K562 (cell line): ENCODE measurements around the gene HGFAC. TPM values are rescaled to one million over a fixed set of nuclear protein-coding genes. Genes with fewer than 3 reads are reported as not detected.

Source experiments
- CCAR2 ChIP-seq: fragments of 200-400 bp; formaldehyde crosslinking; IDR thresholded peaks from 2 replicates; pipeline ENCODE4 v1.6.1; 2017; ENCODE audit warnings: mild to moderate bottlenecking, low read depth, low read length
- DDX20 ChIP-seq: fragments of 450-650 bp; IDR thresholded peaks from 2 replicates; pipeline ENCODE4 v1.6.1; 2016; ENCODE audit warnings: missing genetic modification characterization, low read depth, mild to moderate bottlenecking, missing compliant biosample characterization, moderate library complexity
- DEAF1 ChIP-seq: fragments of 450-650 bp; formaldehyde crosslinking; IDR thresholded peaks from 2 replicates; pipeline ENCODE4 v1.4.0; 2020; ENCODE audit warnings: mild to moderate bottlenecking, moderate library complexity
- ELK1 ChIP-seq: sonication (generic); formaldehyde crosslinking; IDR thresholded peaks from 2 replicates; pipeline ENCODE4 v1.8.1; 2022; ENCODE audit warnings: missing genetic modification reagents
- ESRRB ChIP-seq: fragments of 250-450 bp; sonication (Bioruptor Pico); IDR thresholded peaks from 2 replicates; pipeline ENCODE4 v1.5.0; 2020; ENCODE audit warnings: mild to moderate bottlenecking, moderate library complexity, borderline replicate concordance
- HDAC3 ChIP-seq: fragments of 450-650 bp; IDR thresholded peaks from 2 replicates; pipeline ENCODE4 v1.6.1; 2018; ENCODE audit warnings: borderline replicate concordance, mild to moderate bottlenecking, moderate library complexity; ENCODE audit not compliant: partially characterized antibody
- IRF2 ChIP-seq: sonication (generic); formaldehyde crosslinking; IDR thresholded peaks from 2 replicates; pipeline ENCODE4 v1.8.1; 2022; ENCODE audit warnings: mild to moderate bottlenecking, missing genetic modification reagents
- KAT8 ChIP-seq: fragments of 450-650 bp; IDR thresholded peaks from 2 replicates; pipeline ENCODE4 v1.6.1; 2016; ENCODE audit warnings: low read depth, mild to moderate bottlenecking
- KLF1 ChIP-seq: fragments of 450-650 bp; IDR thresholded peaks from 2 replicates; pipeline ENCODE4 v1.6.1; 2016; ENCODE audit warnings: missing genetic modification characterization, missing compliant biosample characterization
- L3MBTL2 ChIP-seq: fragments of 450-650 bp; IDR thresholded peaks from 2 replicates; pipeline ENCODE4 v1.6.1; 2016; ENCODE audit warnings: mild to moderate bottlenecking, moderate library complexity
- MAZ ChIP-seq, 2 experiments: fragments of 450-650 bp in 1 of 2; sonication (generic) in 1 of 2; formaldehyde crosslinking; IDR thresholded peaks in 1 of 2; conservative IDR thresholded peaks in 1 of 2; 2 replicates each; pipeline versions ENCODE4 v1.4.0 to v1.5.0; 2020; ENCODE audit warnings: mild to moderate bottlenecking in 1 of 2, missing genetic modification reagents in 1 of 2
- NCOA4 ChIP-seq: fragments of 450-650 bp; IDR thresholded peaks from 2 replicates; pipeline ENCODE4 v1.6.1; 2018; ENCODE audit warnings: mild to moderate bottlenecking; ENCODE audit not compliant: partially characterized antibody
- NEUROD1 ChIP-seq: fragments of 150-350 bp; IDR thresholded peaks from 2 replicates; pipeline ENCODE4 v1.6.1; 2014; ENCODE audit warnings: borderline replicate concordance, low read length, low read depth; ENCODE audit not compliant: partially characterized antibody
- NFRKB ChIP-seq: fragments of 450-650 bp; IDR thresholded peaks from 2 replicates; pipeline ENCODE4 v1.6.1; 2016; ENCODE audit warnings: low read depth
- NR2F6 ChIP-seq: fragments of 450-650 bp; formaldehyde crosslinking; IDR thresholded peaks from 2 replicates; pipeline ENCODE4 v1.4.0; 2020; ENCODE audit warnings: mild to moderate bottlenecking
- NR3C1 ChIP-seq: sonication (generic); formaldehyde crosslinking; IDR thresholded peaks from 2 replicates; pipeline ENCODE4 v1.8.1; 2022; ENCODE audit warnings: missing genetic modification reagents
- POLR2AphosphoS2 ChIP-seq: IDR thresholded peaks from 2 replicates; pipeline ENCODE4 v1.6.1; 2012; ENCODE audit warnings: low read length, improper control_type of control experiment
- PRPF4 ChIP-seq: fragments of 200-400 bp; formaldehyde crosslinking; IDR thresholded peaks from one replicate; pipeline ENCODE4 v1.6.1; 2017; ENCODE audit warnings: low read length, low read depth, mild to moderate bottlenecking; ENCODE audit not compliant: insufficient read depth, poor library complexity, severe bottlenecking
- RCOR1 ChIP-seq, 2 experiments: IDR thresholded peaks; 2 replicates each; pipeline ENCODE4 v1.6.1; 2012; ENCODE audit warnings: low read depth in 2 of 2, low read length in 2 of 2, borderline replicate concordance in 1 of 2, improper control_type of control experiment in 1 of 2
- SMAD1 ChIP-seq: fragments of 150-350 bp; IDR thresholded peaks from 2 replicates; pipeline ENCODE4 v1.6.1; 2014; ENCODE audit warnings: low read length, low read depth; ENCODE audit not compliant: partially characterized antibody
- TCF3 ChIP-seq: sonication (generic); formaldehyde crosslinking; IDR thresholded peaks from 2 replicates; pipeline ENCODE4 v1.4.0; 2020; ENCODE audit warnings: mild to moderate bottlenecking, missing genetic modification reagents
- XRCC3 ChIP-seq: fragments of 450-650 bp; IDR thresholded peaks from 2 replicates; pipeline ENCODE4 v1.6.1; 2017; ENCODE audit warnings: mild to moderate bottlenecking, moderate library complexity
- ZNF239 ChIP-seq: fragments of 250-450 bp; sonication (Bioruptor Pico); IDR thresholded peaks from 2 replicates; pipeline ENCODE4 v1.4.0; 2020; ENCODE audit warnings: mild to moderate bottlenecking
- ZNF316 ChIP-seq: fragments of 450-650 bp; IDR thresholded peaks from 2 replicates; pipeline ENCODE4 v1.6.1; 2016
- ZNF41 ChIP-seq: fragments of 250-450 bp; sonication (Bioruptor Pico); conservative IDR thresholded peaks from 2 replicates; pipeline ENCODE4 v1.4.0; 2020; ENCODE audit warnings: mild to moderate bottlenecking
- ZNF444 ChIP-seq: fragments of 250-450 bp; sonication (Bioruptor Pico); IDR thresholded peaks from 2 replicates; pipeline ENCODE4 v1.4.0; 2020; ENCODE audit warnings: mild to moderate bottlenecking, moderate library complexity
- ZNF699 ChIP-seq: fragments of 250-450 bp; sonication (Bioruptor Pico); IDR thresholded peaks from 2 replicates; pipeline ENCODE4 v1.8.0; 2021; ENCODE audit warnings: mild to moderate bottlenecking, moderate library complexity; ENCODE audit not compliant: insufficient replicate concordance
- ZNF764 ChIP-seq: fragments of 250-450 bp; sonication (Bioruptor Pico); IDR thresholded peaks from 2 replicates; pipeline ENCODE4 v1.4.0; 2020; ENCODE audit warnings: low read depth, mild to moderate bottlenecking, moderate library complexity
- ZNF780A ChIP-seq: fragments of 250-450 bp; sonication (Bioruptor Pico); IDR thresholded peaks from 2 replicates; pipeline ENCODE4 v1.5.0; 2021; ENCODE audit warnings: mild to moderate bottlenecking
- polyA plus RNA-seq, 8 experiments: library from polyadenylated mRNA; depleted of rRNA in 4 of 8; stranded (reverse) in 5 of 8; unstranded in 3 of 8; fragments of >200 nt; fragmentation: Nextera tagmentation in 2 of 8; fragmentation: Illumina TruSeq in 1 of 8; extraction: Ambion mirVana in 2 of 8; extraction: Trizol in 1 of 8; gene quantifications; 2 replicates each; pipeline versions ENCODE4 v1.2.1 to v1.2.3, GENCODE V29; 2011 to 2014; ENCODE audit warnings: inconsistent platforms in 1 of 8, missing spikeins in 1 of 8
- total RNA-seq, 7 experiments: library from RNA; depleted of rRNA in 6 of 7; stranded (reverse); fragments of >200 nt in 6 of 7; fragmentation: Illumina TruSeq in 2 of 7; extraction: Trizol in 2 of 7; gene quantifications; 2 replicates each; pipeline versions ENCODE4 v1.2.1 to v1.2.3, GENCODE V29; 2011 to 2021; ENCODE audit warnings: low replicate concordance in 1 of 7

Gene HGFAC
- total and polyA plus RNA-seq, 9 of the 15 experiments (the other 6 are each of a cell fraction or from before 2014, with no cell fraction given) = 0.13 TPM; not detected in 8

GRCh38 chr4:3452376-3452775 is 10.6 kb downstream of the HGFAC start (continued):
- TF ChIP-seq XRCC3 = no peak
- no peak for TF ChIP-seq ESRRB (CRISPR knock-in tag)
- TF ChIP-seq ZNF699 = no peak
- 0 out of 2 replicates have a peak, but pooled peaks have one; percentile 22 for TF ChIP-seq L3MBTL2
- no peak for TF ChIP-seq SMAD1
- TF ChIP-seq ELK1 (CRISPR knock-in tag) = no peak
- TF ChIP-seq RCOR1 (IDR thresholded peaks at IDR 0.05; ENCODE audit: borderline replicate concordance in 1 of 2, low read depth in 2 of 2, low read length in 2 of 2) = peak in 1 of 2 experiments; percentile 27; a peak in 1 of 4 replicates
- TF ChIP-seq ZNF764 (CRISPR knock-in tag) = no peak
- no peak for TF ChIP-seq POLR2AphosphoS2
- no peak for TF ChIP-seq NCOA4
- TF ChIP-seq HDAC3 = no peak
- TF ChIP-seq IRF2 (CRISPR knock-in tag) = no peak
- no peak for TF ChIP-seq KLF1
- TF ChIP-seq DEAF1 (CRISPR knock-in tag) = no peak
- no peak for TF ChIP-seq NEUROD1
- no peak for TF ChIP-seq ZNF239 (CRISPR knock-in tag)
- no peak for TF ChIP-seq DDX20 (tag)
- no peak for TF ChIP-seq PRPF4
- no peak for TF ChIP-seq NR3C1 (CRISPR knock-in tag)
- TF ChIP-seq TCF3 (CRISPR knock-in tag) = no peak
- TF ChIP-seq NFRKB = no peak
- TF ChIP-seq ZNF780A (CRISPR knock-in tag) = no peak
- peak in 1 of 2 experiments; percentile 42; a peak in 1 of 4 replicates for TF ChIP-seq MAZ (CRISPR knock-in tag; conservative IDR thresholded peaks at IDR 0.05 in 1 of 2, IDR thresholded peaks at IDR 0.05 in 1 of 2)
- no peak for TF ChIP-seq ZNF444
- no peak for TF ChIP-seq ZNF41 (CRISPR knock-in tag)
- no peak for TF ChIP-seq NR2F6
- no peak for TF ChIP-seq CCAR2
- TF ChIP-seq ZNF316 = no peak
- 0 out of 2 replicates have a peak, but pooled peaks have one; percentile 39 for TF ChIP-seq KAT8
